K562 (cell line): Measurements from ENCODE around the gene GRHL3. TPM values are rescaled to one million over a fixed set of nuclear protein-coding genes. Genes with fewer than 3 reads are reported as not detected.

Experiments used
- ATAC-seq: fragments of 200-7000 bp; cut with Tn5 transposase; 3 replicates; pipeline ENCODE4 v1.9.1; 2020; ENCODE audit warnings: moderate library complexity
- Bru-seq: library from RNA; stranded (reverse); fragments of 400-500 nt; gene quantifications from one replicate; lab custom pipeline; 2021; lab: Mats Ljungman, UMichigan
- BruChase-seq, 2 experiments: library from RNA; stranded (reverse); fragments of 400-500 nt; gene quantifications; one replicate each; lab custom pipeline; 2021; lab: Mats Ljungman, UMichigan
- BruUV-seq: library from RNA; stranded (reverse); fragments of 400-500 nt; replicated peaks from 2 replicates; lab custom pipeline; 2021; lab: Mats Ljungman, UMichigan
- CTCF ChIA-PET: fragments of 300-600 bp; formaldehyde crosslinking; extraction: SDS; loops from one replicate; lab custom pipeline; 2021; ENCODE audit warnings: low intra/inter-chr PET ratio; lab: Yijun Ruan, JAX
- POLR2A ChIA-PET: fragments of 300-600, 350-650 bp; sonication (Branson Sonifier 250); formaldehyde crosslinking; extraction: SDS; loops from one replicate; lab custom pipeline; 2021; ENCODE audit warnings: antibody characterized with exemption, inconsistent platforms; lab: Yijun Ruan, JAX
- DNase-seq, 4 experiments: peaks; one replicate each; pipeline versions ENCODE4 v3.0.0 to v3.0.0-alpha.2; 2011 to 2018; ENCODE audit warnings: low spot score in 3 of 4, mixed read lengths in 3 of 4; ENCODE audit errors: extremely low read depth in 1 of 4
- FAIRE-seq: peaks from 2 replicates; lab custom pipeline; 2011; peaks lifted over from hg19 to GRCh38; lab: Jason Lieb, UNC
- H2AFZ ChIP-seq: 2 replicates; pipeline ENCODE4 v1.6.0; 2011; ENCODE audit warnings: low read depth, low read length, control low read depth, inconsistent platforms
- H3K27ac ChIP-seq: fragments of 200-600 bp; 3 replicates; pipeline ENCODE4 v1.8.0; 2011; ENCODE audit warnings: low read depth, mild to moderate bottlenecking, control low read depth, inconsistent platforms, low read length, moderate library complexity, mixed read lengths; ENCODE audit errors: extremely low read depth
- H3K27me3 ChIP-seq, 2 experiments: fragments of 300-600 bp in 1 of 2; 2 replicates in 1 of 2; 3 replicates in 1 of 2; pipeline versions ENCODE4 v1.6.0 to v1.8.0; 2011; ENCODE audit warnings: inconsistent platforms in 2 of 2, low read length in 2 of 2, mild to moderate bottlenecking in 1 of 2, mixed read lengths in 1 of 2, moderate library complexity in 1 of 2; ENCODE audit not compliant: control insufficient read depth in 2 of 2, insufficient read depth in 2 of 2
- H3K36me3 ChIP-seq: fragments of 300-600 bp; 3 replicates; pipeline ENCODE4 v1.8.0; 2011; ENCODE audit warnings: mild to moderate bottlenecking, low read length, inconsistent platforms; ENCODE audit not compliant: control insufficient read depth, insufficient read depth
- H3K4me1 ChIP-seq, 2 experiments: fragments of 200-600 bp in 1 of 2; replicated peaks in 1 of 2; 2 replicates in 1 of 2; 3 replicates in 1 of 2; pipeline versions ENCODE4 v1.5.1 to v1.8.0; 2011; ENCODE audit warnings: inconsistent platforms in 2 of 2, low read length in 2 of 2, mild to moderate bottlenecking in 1 of 2, mixed read lengths in 1 of 2, moderate library complexity in 1 of 2; ENCODE audit not compliant: control insufficient read depth in 2 of 2, insufficient read depth in 2 of 2
- H3K4me2 ChIP-seq: 2 replicates; pipeline ENCODE4 v1.6.1; 2011; ENCODE audit warnings: low read length, control low read depth, inconsistent platforms, mixed read lengths; ENCODE audit not compliant: insufficient read depth
- H3K4me3 ChIP-seq: fragments of 200-600 bp; sonication (generic), shearing (Covaris generic); 2 replicates; pipeline ENCODE4 v1.5.1; 2016; ENCODE audit warnings: control low read depth, inconsistent platforms
- H3K79me2 ChIP-seq: fragments of 200-600 bp; 3 replicates; pipeline ENCODE4 v1.8.0; 2011; ENCODE audit warnings: low read length, inconsistent platforms; ENCODE audit not compliant: control insufficient read depth, insufficient read depth
- H3K9ac ChIP-seq, 2 experiments: 2 replicates each; pipeline versions ENCODE4 v1.6.0 to v1.6.1; 2011; ENCODE audit warnings: low read depth in 2 of 2, low read length in 2 of 2, control low read depth in 1 of 2, inconsistent platforms in 1 of 2, mild to moderate bottlenecking in 1 of 2, mixed read lengths in 1 of 2; ENCODE audit not compliant: insufficient read depth in 1 of 2
- H3K9me1 ChIP-seq: one replicate; pipeline ENCODE4 v1.6.0; 2011; ENCODE audit warnings: inconsistent platforms, mild to moderate bottlenecking, low read length, moderate library complexity; ENCODE audit not compliant: control insufficient read depth, insufficient read depth
- H3K9me3 ChIP-seq: replicated peaks from 2 replicates; pipeline ENCODE4 v1.5.1; 2011; ENCODE audit warnings: low read depth, low read length, inconsistent platforms; ENCODE audit not compliant: control insufficient read depth, insufficient read depth
- H4K20me1 ChIP-seq: replicated peaks from 2 replicates; pipeline ENCODE4 v1.6.1; 2011; ENCODE audit warnings: low read length, inconsistent platforms, mixed read lengths; ENCODE audit not compliant: control insufficient read depth, insufficient read depth
- KDM1A ChIP-seq, 2 experiments: fragments of 450-650 bp; IDR thresholded peaks; 2 replicates each; pipeline ENCODE4 v1.6.1; 2016; ENCODE audit warnings: mild to moderate bottlenecking in 2 of 2
- MAFK ChIP-seq: IDR thresholded peaks from 2 replicates; pipeline ENCODE4 v1.6.1; 2011; ENCODE audit warnings: low read length, improper control_type of control experiment
- MEIS2 ChIP-seq: fragments of 450-650 bp; IDR thresholded peaks from 2 replicates; pipeline ENCODE4 v1.6.1; 2014; ENCODE audit warnings: mild to moderate bottlenecking; ENCODE audit not compliant: partially characterized antibody
- NCOA4 ChIP-seq: fragments of 450-650 bp; IDR thresholded peaks from 2 replicates; pipeline ENCODE4 v1.6.1; 2018; ENCODE audit warnings: mild to moderate bottlenecking; ENCODE audit not compliant: partially characterized antibody
- RCOR1 ChIP-seq, 2 experiments: IDR thresholded peaks; 2 replicates each; pipeline ENCODE4 v1.6.1; 2012; ENCODE audit warnings: low read depth in 2 of 2, low read length in 2 of 2, borderline replicate concordance in 1 of 2, improper control_type of control experiment in 1 of 2
- TRIM28 ChIP-seq: fragments of 450-650 bp; IDR thresholded peaks from 2 replicates; pipeline ENCODE4 v1.6.1; 2017
- ZNF316 ChIP-seq: fragments of 450-650 bp; IDR thresholded peaks from 2 replicates; pipeline ENCODE4 v1.6.1; 2016
- WGBS: fragments of 100-300 bp; shearing (Covaris generic); methylation state at CpG from one replicate; pipeline ENCODE4 v1.1.6; 2016; ENCODE audit warnings: low coverage, mixed read lengths; ENCODE audit not compliant: insufficient coverage; ENCODE audit errors: missing lambda C conversion rate; 5-methylcytosine and 5-hydroxymethylcytosine counted together
- in situ Hi-C: fragments of 300-500 bp; cut with MboI; formaldehyde crosslinking; loops from 4 replicates; pipeline ENCODE4 v1.15.0; 2018; ENCODE audit warnings: inconsistent platforms, mixed read lengths
- intact Hi-C: fragments of 100-400 bp; cut with micrococcal nuclease; formaldehyde crosslinking; loops from 2 replicates; pipeline ENCODE4 v1.14.2; 2022
- long read RNA-seq, 3 experiments: library from polyadenylated mRNA in 2 of 3; library from RNA in 1 of 3; unstranded in 2 of 3; stranded (forward) in 1 of 3; transcript quantifications; one replicate each; pipeline ENCODE4 v2.0.0, GENCODE V29; 2019 to 2022
- polyA minus RNA-seq, 3 experiments: library from RNA; depleted of rRNA, polyadenylated mRNA; stranded (reverse); fragments of >200 nt; gene quantifications; 2 replicates each; pipeline ENCODE4 v1.2.3, GENCODE V29; 2011
- polyA plus RNA-seq, 8 experiments: library from polyadenylated mRNA; depleted of rRNA in 4 of 8; stranded (reverse) in 5 of 8; unstranded in 3 of 8; fragments of >200 nt; fragmentation: Nextera tagmentation in 2 of 8; fragmentation: Illumina TruSeq in 1 of 8; extraction: Ambion mirVana in 2 of 8; extraction: Trizol in 1 of 8; gene quantifications; 2 replicates each; pipeline versions ENCODE4 v1.2.1 to v1.2.3, GENCODE V29; 2011 to 2014; ENCODE audit warnings: inconsistent platforms in 1 of 8, missing spikeins in 1 of 8
- total RNA-seq, 7 experiments: library from RNA; depleted of rRNA in 6 of 7; stranded (reverse); fragments of >200 nt in 6 of 7; fragmentation: Illumina TruSeq in 2 of 7; extraction: Trizol in 2 of 7; gene quantifications; 2 replicates each; pipeline versions ENCODE4 v1.2.1 to v1.2.3, GENCODE V29; 2011 to 2021; ENCODE audit warnings: low replicate concordance in 1 of 7
- TF ChIP-seq, protein P1 (sequence below), 2 experiments: IDR thresholded peaks in 1 of 2; conservative IDR thresholded peaks in 1 of 2; 2 replicates each; pipeline ENCODE4 v1.6.1; 2016; ENCODE audit warnings: low read depth in 2 of 2, mild to moderate bottlenecking in 1 of 2, missing compliant biosample characterization in 1 of 2, missing genetic modification characterization in 1 of 2, moderate library complexity in 1 of 2
- TF ChIP-seq, protein P2 (sequence below): fragments of 450-650 bp; IDR thresholded peaks from 2 replicates; pipeline ENCODE4 v1.6.1; 2016

The GRHL3 gene
- not detected in 2 replicates for total RNA-seq (2011; cell fraction: chromatin; rRNA removed; ENCODE audit: low replicate concordance)
- total RNA-seq (2011; cell fraction: nucleolus; rRNA removed), result not detected in 2 replicates
- not detected in 2 replicates for total RNA-seq (2011; cell fraction: nucleoplasm; rRNA removed)
- not detected in 2 replicates for total RNA-seq (2014; rRNA removed)
- total RNA-seq (2014; rRNA removed; fragmentation: Illumina TruSeq; extraction: Trizol), result not detected in 2 replicates
- not detected in 2 replicates for total RNA-seq (2015; rRNA removed; fragmentation: Illumina TruSeq; extraction: Trizol)
- total RNA-seq (2021), result not detected in 2 replicates
- polyA plus RNA-seq (2011; rRNA removed), result not detected in 2 replicates
- polyA plus RNA-seq (2011; cell fraction: cytosol; rRNA removed), result not detected in 2 replicates
- not detected in 2 replicates for polyA plus RNA-seq (2011; cell fraction: nucleus; rRNA removed)
- 0.13 and 0.35 TPM in 2 replicates for polyA plus RNA-seq (2012)
- polyA plus RNA-seq (2014; fragmentation: Illumina TruSeq; extraction: Trizol), result 0.04 TPM in 1 of 2 replicates, not detected in the other
- polyA plus RNA-seq (2014; fragmentation: Nextera tagmentation; extraction: Ambion mirVana), result under 1 TPM in 1 of 2 experiments, not detected in 1; 0.01 TPM
- polyA plus RNA-seq (2014; rRNA removed), result 0.65 TPM in 1 of 2 replicates, not detected in the other
- not detected in 2 replicates for polyA minus RNA-seq (2011; rRNA and poly(A)+ RNA removed)
- not detected in 2 replicates for polyA minus RNA-seq (2011; cell fraction: cytosol; rRNA and poly(A)+ RNA removed)
- polyA minus RNA-seq (2011; cell fraction: nucleus; rRNA and poly(A)+ RNA removed), result not detected in 2 replicates
- percentile 14 among the genes with signal in this experiment for Bru-seq, nascent RNA
- percentile 10 among the genes with signal in this experiment for BruChase-seq, experiment 1, labeled RNA remaining after a 2-hour chase
- percentile 14 among the genes with signal in this experiment for BruChase-seq, experiment 2, labeled RNA remaining after a 6-hour chase
- long read RNA-seq, experiment 1, result 0 reads
- long read RNA-seq, experiment 2, partial matches to known transcripts, result 0 of 1 reads
- long read RNA-seq, experiment 2, other reads (novel, unspliced or antisense), result 1 of 1 reads
- long read RNA-seq, experiment 3, partial matches to known transcripts, result 0 of 1 reads
- long read RNA-seq, experiment 3, other reads (novel, unspliced or antisense), result 1 of 1 reads

DNA sequence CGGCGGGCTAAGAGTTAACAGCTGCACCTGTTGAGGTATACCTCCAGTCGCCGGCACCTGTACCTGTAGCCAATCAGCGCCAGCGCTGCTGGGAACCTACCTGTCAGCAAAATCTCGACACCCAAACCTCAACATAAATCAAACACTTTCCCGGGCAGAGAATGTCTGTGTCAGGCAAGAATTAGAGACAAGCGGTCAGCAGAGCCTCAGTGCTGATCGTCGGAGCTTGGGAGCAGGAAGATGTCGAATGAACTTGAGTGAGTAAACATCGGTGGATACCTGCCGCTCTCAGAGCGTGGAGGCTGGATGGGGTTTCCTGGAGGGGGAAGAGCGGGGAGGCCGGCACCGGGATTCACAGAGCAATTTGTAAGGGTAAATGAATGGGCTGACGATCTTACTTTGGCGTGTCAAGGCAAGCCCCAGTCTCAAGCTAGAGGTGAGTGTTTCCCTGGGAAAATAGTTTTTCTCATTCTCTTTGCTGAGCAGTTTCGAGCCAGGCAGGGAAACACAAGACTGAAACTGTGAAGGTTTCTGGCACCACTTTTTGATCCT lies at the start of gene GRHL3:
Gene GRHL3, plus strand, starts transcription at position 46 of the 552 bp plus-strand sequence. Its CDS starts 195 bp downstream, at position 241.
- ATAC-seq (no peak), DNase-seq (no peak), FAIRE-seq (no peak)
- H3K4me2 ChIP-seq, result no peak within 1 kb of the TSS
- CTCF ChIA-PET, result no interaction called here
- no peak within 1 kb of the TSS for H3K4me3 ChIP-seq
- TF ChIP-seq RCOR1 (IDR thresholded peaks at IDR 0.05; ENCODE audit: borderline replicate concordance in 1 of 2, low read depth in 2 of 2, low read length in 2 of 2) (0 out of 4 replicates have a peak, but pooled peaks of 1 of the 2 experiments have one; percentile 35), MEIS2 (peak; percentile 66), NCOA4 (no peak), MAFK (no peak), ZNF316 (0 out of 2 replicates have a peak, but pooled peaks have one; percentile 56), TRIM28 (no peak), KDM1A (IDR thresholded peaks at IDR 0.05) (peak in 1 of 2 experiments; percentile 41; a peak in 1 of 4 replicates)
- TF ChIP-seq, protein P1, sequence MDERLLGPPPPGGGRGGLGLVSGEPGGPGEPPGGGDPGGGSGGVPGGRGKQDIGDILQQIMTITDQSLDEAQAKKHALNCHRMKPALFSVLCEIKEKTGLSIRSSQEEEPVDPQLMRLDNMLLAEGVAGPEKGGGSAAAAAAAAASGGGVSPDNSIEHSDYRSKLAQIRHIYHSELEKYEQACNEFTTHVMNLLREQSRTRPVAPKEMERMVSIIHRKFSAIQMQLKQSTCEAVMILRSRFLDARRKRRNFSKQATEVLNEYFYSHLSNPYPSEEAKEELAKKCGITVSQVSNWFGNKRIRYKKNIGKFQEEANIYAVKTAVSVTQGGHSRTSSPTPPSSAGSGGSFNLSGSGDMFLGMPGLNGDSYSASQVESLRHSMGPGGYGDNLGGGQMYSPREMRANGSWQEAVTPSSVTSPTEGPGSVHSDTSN (CRISPR knock-in tag; IDR thresholded peaks at IDR 0.05; ENCODE audit: low read depth), result no peak
- TF ChIP-seq, protein P1 (tag; conservative IDR thresholded peaks at IDR 0.05; ENCODE audit: low read depth), result 0 out of 2 replicates have a peak, but pooled peaks have one; percentile 33
- TF ChIP-seq, protein P2, sequence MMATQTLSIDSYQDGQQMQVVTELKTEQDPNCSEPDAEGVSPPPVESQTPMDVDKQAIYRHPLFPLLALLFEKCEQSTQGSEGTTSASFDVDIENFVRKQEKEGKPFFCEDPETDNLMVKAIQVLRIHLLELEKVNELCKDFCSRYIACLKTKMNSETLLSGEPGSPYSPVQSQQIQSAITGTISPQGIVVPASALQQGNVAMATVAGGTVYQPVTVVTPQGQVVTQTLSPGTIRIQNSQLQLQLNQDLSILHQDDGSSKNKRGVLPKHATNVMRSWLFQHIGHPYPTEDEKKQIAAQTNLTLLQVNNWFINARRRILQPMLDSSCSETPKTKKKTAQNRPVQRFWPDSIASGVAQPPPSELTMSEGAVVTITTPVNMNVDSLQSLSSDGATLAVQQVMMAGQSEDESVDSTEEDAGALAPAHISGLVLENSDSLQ, result 0 out of 2 replicates have a peak, but pooled peaks have one; percentile 31
- peaks cover 5 to 15% of the 10 kb centered on the region in 2 experiments; a peak in 3 of 5 replicates for H3K4me1 ChIP-seq
- H2AFZ ChIP-seq, result no peak within 1 kb of the TSS
- BruUV-seq, result no TSS peak
- H3K79me2 ChIP-seq, result no peaks in the 10 kb centered on the region
- intact Hi-C loops (no loop called here), in situ Hi-C loops (no loop called here)
- H3K27ac ChIP-seq, result no peak within 1 kb of the TSS
- H3K9ac ChIP-seq, result no peak within 1 kb of the TSS
- no peaks in the 10 kb centered on the region for H3K9me3 ChIP-seq
- peaks cover 74 to 75% of the 10 kb centered on the region in 2 experiments for H3K27me3 ChIP-seq
- no peaks in the 10 kb centered on the region for H3K9me1 ChIP-seq
- WGBS, result 4% methylated on average over 21 of the region's 21 CpGs
- H3K36me3 ChIP-seq, result no peaks in the 10 kb centered on the region
- H4K20me1 ChIP-seq, result peaks cover 23% of the 10 kb centered on the region; the same call in 1 of the 2 replicates
- POLR2A ChIA-PET, result interaction anchor here (1.9 kb wide), 1 partner anchor 11 kb away, joined by 6 read pairs; no protein-coding TSS in a partner anchor
